NCI-H460 (cell line): ENCODE data around the gene THEM5. TPM values are rescaled to one million over a fixed set of nuclear protein-coding genes. Genes with fewer than 3 reads are reported as not detected.
A peak's percentile ranks its signal among the peaks of the same experiment; 100 is the strongest.

Experiments used
- DNase-seq: peaks from one replicate; pipeline ENCODE4 v3.0.0-alpha.2; 2016; ENCODE audit warnings: low read depth; ENCODE audit errors: extremely low read depth
- total RNA-seq: library from RNA; depleted of rRNA; stranded (reverse); fragments of >200 nt; shearing (Covaris generic); gene quantifications from 2 replicates; pipeline ENCODE4 v1.2.3, GENCODE V29; 2014

THEM5 gene
- total RNA-seq, 1 experiment from 2014 or later: not detected

- DNase-seq: no peak
Observed at GRCh38 chr1:151841141-151841540, 12.4 kb downstream of the THEM5 start.

- DNase-seq: no peak
Observed at GRCh38 chr1:151840421-151840820, 13.1 kb downstream of the THEM5 start.

DNA sequence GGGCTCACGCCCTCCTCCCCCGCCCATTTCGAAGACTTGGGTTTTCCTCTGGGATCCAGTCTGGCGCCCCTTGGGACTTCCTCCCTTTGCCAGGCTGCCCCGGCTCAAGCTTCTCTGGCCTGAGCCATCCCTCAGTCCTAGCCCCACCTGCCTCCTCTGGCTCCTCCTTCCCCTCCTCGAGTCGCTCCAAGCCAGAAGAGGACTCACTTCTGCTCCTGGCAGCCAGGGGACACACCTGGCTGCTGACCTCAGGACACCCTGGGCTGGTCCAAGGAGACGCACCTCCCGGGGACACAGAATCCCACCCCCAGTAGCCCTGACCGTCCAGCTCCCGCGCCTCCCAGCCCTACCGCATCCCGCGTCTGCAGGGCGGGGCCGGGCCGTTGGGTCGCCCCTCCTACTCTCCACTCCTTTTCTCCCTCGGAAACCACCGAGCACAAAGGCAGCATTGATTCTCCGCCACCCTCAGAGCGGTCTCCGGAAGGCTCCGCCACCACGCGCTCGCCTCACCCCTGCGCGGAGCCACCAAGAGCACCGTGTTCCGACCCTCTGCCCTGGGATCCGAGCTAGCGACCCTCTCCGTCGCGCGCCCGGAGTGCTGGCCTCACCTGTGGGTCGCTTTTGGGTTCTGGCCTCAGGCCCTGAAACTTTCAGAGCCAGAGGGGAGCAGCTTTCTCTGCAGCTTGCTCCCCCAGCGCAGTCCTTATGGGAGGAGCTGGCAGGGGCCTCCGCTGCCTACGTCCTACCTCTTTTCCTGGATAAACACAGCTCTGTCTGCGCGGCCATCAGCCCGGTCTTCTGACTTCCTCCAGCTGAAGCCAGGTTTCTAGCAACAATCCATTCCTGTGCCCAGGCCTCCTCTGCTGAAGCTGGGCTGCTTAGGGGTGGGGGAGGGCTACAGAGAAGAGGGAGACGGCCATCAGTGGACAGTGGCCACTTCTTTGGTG, 13.8 kb downstream of the THEM5 start, which contains the start of gene C2CD4D:
Gene C2CD4D, minus strand, starts transcription at position 364 of the 947 bp plus-strand sequence. CDS start 831 bp downstream, outside the sequence.
- peak; percentile 68 for DNase-seq

GRCh38 chr1:151839082-151839412, 14.5 kb downstream of the THEM5 start:
- no peak for DNase-seq

DNA sequence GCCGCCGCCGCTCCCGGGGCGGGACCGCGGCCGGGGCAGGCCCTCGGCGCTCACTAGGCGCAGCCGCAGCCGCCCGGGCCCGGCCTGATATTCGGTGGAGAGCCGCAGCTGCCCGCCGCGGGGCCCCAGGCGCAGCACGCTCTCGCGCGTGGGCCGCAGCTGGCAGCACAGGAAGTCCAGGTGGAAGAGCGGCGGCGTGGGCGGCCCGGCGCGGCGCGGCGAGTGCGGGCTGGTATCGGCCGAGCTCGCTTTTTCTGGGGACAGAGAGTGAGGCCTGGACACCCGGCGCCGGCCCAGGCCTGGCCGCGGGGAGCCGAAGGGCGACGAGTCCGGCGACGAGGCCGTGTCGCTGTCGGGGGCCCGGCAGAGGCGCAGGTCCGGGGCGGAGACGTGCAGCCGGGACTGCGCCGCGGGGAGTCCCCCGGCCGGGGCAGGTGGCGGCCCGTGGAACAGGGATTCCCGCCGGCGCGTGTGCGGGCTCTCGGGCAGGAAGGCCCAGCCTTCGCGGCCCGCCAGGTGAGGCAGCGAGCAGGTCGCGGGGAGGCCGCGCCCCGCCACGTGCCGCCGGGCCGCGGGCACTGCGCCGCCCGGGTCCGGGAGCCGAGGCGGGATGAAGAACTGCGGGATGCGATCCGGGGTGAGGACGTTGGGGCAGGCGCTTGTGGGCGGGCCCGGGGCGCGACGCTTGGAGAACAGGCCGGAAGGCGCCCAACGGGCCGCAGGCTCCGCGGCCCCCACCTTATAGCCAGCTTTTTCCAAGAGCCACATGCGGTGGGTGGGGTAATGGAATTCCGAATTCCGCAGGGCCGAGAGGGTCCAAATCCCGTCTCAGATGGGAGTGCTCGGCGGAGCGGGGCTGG, 15.1 kb downstream of the THEM5 start:
- no peak for DNase-seq

DNA sequence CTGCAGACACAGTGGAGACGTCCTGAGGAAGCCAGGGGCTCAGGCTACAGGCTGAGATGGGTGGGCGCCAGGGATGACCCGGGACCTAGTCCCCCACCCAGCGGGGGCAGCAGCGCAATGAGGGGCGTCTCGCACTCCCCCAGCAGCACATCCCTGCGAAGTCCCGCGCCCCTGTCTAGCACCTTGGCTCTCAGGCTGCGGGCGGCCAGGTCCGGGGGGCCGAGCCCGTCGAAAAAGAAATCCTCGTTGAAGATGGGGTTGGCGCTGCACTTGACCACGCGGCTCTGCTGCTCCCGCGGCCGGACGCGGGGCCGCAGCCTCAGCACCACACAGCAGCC, 15.7 kb downstream of the THEM5 start:
- DNase-seq: no peak

GRCh38 chr1:151837197-151837596, 16.3 kb downstream of the THEM5 start:
- DNase-seq: no peak

DNA sequence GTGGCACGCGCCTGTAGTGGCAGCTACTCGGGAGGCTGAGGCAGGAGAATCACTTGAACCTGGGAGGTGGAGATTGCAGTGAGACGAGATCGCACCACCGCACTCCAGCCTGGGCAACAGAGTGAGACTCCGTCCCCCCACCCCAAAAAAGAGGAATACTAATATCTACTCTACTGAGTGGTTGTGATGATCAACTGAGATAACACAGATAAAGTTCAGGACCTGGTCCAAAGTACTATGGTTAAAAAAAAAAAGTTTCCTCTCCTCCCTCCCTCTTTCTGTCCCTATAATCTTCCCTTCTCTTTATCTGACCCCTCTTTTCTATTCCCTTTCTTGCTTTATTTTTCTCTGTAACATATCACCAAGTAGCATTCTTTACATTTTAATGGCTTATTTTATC, 17.9 kb downstream of the THEM5 start:
- no peak for DNase-seq

GRCh38 chr1:151834239-151834638, 19.3 kb downstream of the THEM5 start:
- no peak for DNase-seq

- no peak for DNase-seq
Observed at GRCh38 chr1:151833172-151833900, 20.2 kb downstream of the THEM5 start.

DNA sequence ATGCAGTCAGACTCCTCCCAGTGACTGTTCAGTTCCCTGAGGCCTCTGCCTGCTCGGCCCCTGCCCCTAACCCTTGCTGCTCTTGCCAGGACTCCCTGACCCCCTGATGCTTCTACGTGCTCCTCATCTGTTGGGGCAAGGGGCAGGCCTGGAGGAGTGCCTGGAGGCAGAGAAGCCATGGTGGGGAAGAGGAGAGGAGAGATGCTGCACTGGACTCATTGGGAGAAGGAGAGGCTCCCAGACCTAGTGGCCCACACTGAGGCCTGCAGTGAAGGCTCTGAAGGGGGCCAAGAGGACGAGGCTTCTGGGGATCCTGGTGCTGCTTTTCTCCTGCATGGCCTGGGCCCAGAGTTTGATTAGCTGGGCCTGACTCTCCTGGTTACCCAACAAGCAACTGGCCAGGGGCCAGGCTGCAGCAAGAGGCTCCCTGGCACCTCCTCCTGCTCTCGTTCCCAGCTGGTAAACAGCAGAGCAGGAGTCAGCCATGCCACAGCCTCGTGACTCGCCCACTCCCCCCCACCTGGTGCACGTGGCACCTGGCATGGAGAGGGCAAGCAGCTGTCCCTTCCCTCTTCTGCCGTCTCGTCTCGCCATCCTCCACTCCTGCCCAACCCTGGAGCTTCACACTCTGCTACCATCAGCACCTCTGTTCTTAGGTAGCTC, 21.1 kb downstream of the THEM5 start:
- DNase-seq: no peak

- DNase-seq: no peak
Observed at GRCh38 chr1:151831605-151832004, 21.9 kb downstream of the THEM5 start, which contains the start of gene RORC. Gene RORC, minus strand, starts transcription at chr1:151831802. Its CDS starts 38 bp downstream, at chr1:151831764.

DNA sequence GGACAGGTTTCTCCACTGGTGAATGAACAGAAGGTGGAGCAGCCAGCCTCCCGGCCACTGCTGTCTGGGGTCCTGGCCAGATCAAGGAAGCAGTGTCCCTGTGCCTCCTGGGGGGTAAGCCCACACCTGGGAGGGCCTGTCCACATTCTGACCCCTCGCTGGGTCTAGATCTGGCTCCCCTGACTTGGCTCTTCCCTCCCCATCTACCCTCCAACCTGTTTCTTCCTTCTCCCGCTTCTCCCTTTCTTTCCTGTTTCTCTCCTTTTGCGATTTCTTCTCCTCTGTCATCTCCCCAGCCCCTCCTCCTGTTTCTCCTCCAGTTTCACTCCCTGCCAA, 22.3 kb downstream of the THEM5 start:
- DNase-seq: no peak

GRCh38 chr1:151830055-151830454, 23.5 kb downstream of the THEM5 start:
- DNase-seq: no peak

DNA sequence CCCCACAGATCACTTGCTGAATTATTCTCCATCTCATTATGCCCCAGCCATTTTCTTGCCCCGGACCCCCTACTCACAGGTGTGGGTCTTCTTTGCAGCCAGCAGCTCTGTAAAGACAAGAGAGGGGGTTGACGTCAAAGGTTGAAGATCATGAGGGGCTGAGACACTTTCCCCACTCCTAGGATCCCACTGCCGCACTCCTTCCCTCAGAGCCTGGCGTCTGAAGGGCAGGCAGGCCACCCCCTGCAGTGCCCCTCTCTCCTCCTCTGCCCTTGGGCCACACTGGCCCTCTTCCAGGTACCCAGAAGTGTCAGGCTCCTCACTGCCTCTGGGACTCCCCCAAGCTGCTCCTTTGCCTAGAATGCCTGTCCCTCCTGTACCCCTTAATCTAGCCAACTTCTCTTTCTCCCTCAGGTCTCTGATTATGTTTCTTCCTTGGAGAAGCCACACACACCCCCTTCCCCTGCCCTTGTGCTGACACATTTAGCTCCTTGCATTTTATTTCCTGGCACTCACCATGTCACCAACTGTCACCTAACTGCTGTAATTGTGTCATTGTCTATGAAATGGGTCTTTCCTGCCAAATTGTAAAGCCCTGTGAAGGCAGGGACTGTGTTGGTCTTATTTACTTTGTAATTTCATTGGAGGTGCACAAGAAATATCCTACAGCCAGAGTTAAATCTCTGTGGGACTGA, 24.0 kb downstream of the THEM5 start:
- DNase-seq: no peak

DNA sequence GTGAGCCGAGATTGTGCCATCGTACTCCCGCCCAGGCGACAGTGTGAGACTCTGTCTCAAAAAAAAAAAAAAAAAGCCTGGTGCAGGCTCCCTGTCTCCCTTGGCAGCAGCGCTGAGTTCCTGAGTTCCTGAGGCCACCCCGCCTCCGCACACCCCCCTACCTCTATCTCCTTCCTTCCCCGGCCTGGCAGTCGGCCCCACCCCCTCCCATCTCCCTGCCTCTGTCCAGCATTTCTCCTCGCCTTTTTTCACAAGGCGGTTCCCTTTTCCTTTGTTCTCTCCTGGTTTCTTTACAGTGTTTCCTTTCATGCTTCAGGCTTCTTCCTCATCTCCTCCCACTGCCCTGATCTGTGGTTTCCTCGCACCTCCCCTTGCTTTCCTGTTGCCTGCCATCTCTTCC, 24.6 kb downstream of the THEM5 start:
- DNase-seq: no peak

DNA sequence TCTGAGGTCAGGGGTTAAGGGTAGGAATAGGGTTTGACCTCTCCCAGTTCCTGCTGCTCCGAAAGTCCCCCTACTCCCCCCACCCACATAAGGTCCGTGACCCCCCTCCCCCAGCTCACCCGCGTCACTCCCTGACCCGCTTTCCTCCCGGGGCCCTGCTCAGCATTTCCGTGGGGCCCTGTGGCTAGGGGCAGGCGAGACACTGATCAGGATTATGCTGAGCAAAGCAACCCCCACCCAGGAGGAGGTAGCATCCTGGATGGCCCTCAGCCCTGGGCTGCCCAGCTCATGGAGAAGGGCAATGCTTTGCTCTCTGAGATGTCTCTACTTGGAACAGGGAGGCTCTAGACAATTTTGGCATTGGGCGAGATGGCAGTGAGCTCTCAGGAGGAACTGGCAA, 25.7 kb downstream of the THEM5 start:
- no peak for DNase-seq

DNA sequence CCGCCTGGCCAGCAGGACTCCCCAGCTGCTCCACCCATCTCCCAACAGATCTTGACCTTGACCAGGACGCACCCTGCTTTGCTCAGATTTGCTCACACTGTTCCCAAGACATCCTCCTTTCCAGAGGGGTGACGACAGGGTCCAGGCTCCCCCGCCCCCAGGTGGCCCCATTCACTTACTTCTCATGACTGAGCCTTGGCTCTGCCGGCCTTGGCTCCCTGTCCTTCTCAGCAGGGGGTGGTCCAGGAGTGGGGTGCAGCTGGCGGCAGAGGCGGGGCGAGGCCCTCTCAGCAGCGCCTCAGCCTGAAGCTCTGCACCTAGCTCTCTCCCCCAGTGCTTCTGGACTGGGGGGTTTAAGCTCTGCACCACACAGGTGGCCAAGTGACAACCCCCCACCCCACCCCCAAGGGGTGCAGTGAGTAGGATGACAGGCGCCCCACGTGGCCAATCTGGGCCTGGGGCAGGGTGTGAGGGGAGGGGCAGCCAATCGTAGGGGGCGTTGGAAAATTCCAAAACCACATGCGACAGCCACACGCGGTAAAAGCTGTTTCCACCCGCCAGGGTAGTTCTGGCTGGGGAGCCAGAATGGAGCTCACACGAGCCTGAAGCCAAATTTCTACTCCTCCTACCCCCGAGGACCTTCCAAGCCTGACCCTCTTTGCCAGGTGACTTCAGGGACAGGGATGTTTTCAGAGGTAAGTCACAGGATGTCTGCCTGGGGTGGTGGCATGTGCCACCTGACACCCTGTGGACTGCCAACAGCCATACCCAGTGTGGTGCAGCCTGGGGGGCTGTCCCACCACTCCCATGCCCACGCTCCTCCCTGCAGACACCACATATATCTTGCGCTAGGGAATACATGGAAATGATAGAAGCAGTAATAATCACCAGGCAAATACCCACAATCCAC, 27.5 kb downstream of the THEM5 start:
- DNase-seq: no peak

DNA sequence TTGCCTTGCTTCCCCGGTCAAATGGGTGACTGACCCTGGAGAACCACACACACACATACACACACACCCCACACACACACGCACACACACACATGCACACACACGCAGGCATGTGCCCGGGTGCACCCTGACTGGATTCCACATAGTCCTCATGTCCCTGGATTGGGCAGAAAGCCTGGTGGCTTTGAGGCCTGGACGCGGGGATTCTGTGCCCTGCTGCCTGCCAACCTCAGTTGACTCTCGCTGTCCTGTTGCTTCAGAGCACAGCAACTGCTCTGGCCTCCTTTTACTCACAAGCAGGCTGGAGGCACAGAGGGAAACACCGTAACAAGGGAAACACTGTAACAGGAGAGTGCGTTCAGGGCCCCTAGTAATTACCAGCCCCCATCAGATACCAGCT, 28.3 kb downstream of the THEM5 start:
- no peak for DNase-seq
